Uterus (tissue), 4 donors: ENCODE results near the gene MSI2. TPM values are rescaled to one million over a fixed set of nuclear protein-coding genes. Genes with fewer than 3 reads are reported as not detected.

Experiments used
- DNase-seq, 2 donors: peaks; one replicate each; pipeline ENCODE4 v3.0.0-alpha.2; 2019 to 2020
- H3K27ac ChIP-seq, 2 donors: fragments of 200-600 bp; sonication (generic); 1 replicate in 1 of 2; 2 replicates in 1 of 2; pipeline ENCODE4 v1.5.1; 2016 to 2018
- H3K27me3 ChIP-seq, 2 donors: fragments of 200-600 bp; sonication (generic); one replicate each; pipeline ENCODE4 v1.5.1; 2018 to 2019; ENCODE audit warnings: control low read depth in 1 of 2
- H3K36me3 ChIP-seq, 2 donors: fragments of 200-600 bp; sonication (generic); one replicate each; pipeline ENCODE4 v1.5.1; 2019; ENCODE audit warnings: control low read depth in 1 of 2
- H3K4me1 ChIP-seq, 2 donors: fragments of 200-600 bp; sonication (generic); one replicate each; pipeline ENCODE4 v1.5.1; 2018 to 2019; ENCODE audit warnings: control low read depth in 1 of 2
- H3K4me3 ChIP-seq, 2 donors: fragments of 200-600 bp; sonication (generic); 1 replicate in 1 of 2; 2 replicates in 1 of 2; pipeline ENCODE4 v1.5.1; 2018 to 2019; ENCODE audit warnings: mild to moderate bottlenecking in 1 of 2
- H3K9me3 ChIP-seq, 2 donors: fragments of 200-600 bp; sonication (generic); one replicate each; pipeline ENCODE4 v1.5.1; 2019; ENCODE audit warnings: control low read depth in 1 of 2
- POLR2A ChIP-seq, 2 donors: fragments of 450-650 bp; IDR thresholded peaks; one replicate each; pipeline ENCODE4 v1.6.1; 2016; ENCODE audit warnings: antibody characterized with exemption in 2 of 2, mild to moderate bottlenecking in 1 of 2, moderate library complexity in 1 of 2
- intact Hi-C: fragments of 100-400 bp; cut with DNase I; formaldehyde crosslinking; loops from one replicate; pipeline ENCODE4 v1.15.1; 2023; ENCODE audit warnings: low total_unique reads
- total RNA-seq, 4 donors: library from RNA; depleted of rRNA in 3 of 4; stranded (reverse); fragments of >200 nt in 3 of 4; gene quantifications; one replicate each; pipeline versions ENCODE4 v1.1.0 to v1.2.4, GENCODE V29; 2014 to 2023
- TF ChIP-seq, protein P1 (sequence below), 4 experiments: fragments of 200-600 bp in 2 of 4; fragments of 450-650 bp in 2 of 4; sonication (generic) in 2 of 4; IDR thresholded peaks; one replicate each; pipeline ENCODE4 v1.5.1; 2016 to 2019; ENCODE audit warnings: antibody characterized with exemption in 4 of 4, mild to moderate bottlenecking in 2 of 4, moderate library complexity in 1 of 4
- donor health status: DM: yes; HTN: yes; CAD: no.

Gene MSI2
- total RNA-seq, 4 donors from 2014 or later, result 13.2 to 60.8 (median 44.5) TPM

DNA sequence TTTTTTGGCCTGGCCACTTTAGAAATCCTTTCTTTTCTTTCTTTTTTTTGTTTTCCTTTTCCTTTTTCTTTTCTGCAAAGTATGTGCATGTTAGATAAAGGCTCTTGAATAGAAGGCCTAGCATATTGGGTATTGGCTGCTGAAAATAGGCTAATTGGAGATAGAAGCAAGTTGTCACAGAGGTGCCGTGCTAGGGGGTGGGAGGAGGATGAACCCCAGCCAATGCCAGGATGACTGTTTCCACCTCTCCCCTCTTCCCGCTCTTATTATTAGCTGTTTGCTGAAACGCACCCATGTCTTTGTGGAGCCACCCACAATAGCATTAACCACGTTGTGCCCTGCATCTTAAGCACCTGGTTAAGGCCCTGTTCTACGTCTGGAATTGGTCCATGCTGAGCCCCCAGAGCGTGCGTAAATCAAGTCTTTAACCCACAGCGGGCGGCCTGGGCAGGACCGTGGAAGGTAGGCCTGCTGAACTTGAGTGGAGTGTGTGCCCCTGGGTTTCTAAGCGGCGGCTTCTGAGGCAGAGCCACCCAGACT, 123.6 kb downstream of the MSI2 start:
- no peaks in the 10 kb centered on the region for H3K36me3 ChIP-seq
- H3K9me3 ChIP-seq, result no peaks in the 10 kb centered on the region
- intact Hi-C loops, result no loop called here
- H3K4me1 ChIP-seq, result peaks cover 0 to 5% of the 10 kb centered on the region in 2 donors
- H3K4me3 ChIP-seq, result no peak overlapping the region
- TF ChIP-seq POLR2A (IDR thresholded peaks at IDR 0.05), result no peak
- TF ChIP-seq, protein P1, sequence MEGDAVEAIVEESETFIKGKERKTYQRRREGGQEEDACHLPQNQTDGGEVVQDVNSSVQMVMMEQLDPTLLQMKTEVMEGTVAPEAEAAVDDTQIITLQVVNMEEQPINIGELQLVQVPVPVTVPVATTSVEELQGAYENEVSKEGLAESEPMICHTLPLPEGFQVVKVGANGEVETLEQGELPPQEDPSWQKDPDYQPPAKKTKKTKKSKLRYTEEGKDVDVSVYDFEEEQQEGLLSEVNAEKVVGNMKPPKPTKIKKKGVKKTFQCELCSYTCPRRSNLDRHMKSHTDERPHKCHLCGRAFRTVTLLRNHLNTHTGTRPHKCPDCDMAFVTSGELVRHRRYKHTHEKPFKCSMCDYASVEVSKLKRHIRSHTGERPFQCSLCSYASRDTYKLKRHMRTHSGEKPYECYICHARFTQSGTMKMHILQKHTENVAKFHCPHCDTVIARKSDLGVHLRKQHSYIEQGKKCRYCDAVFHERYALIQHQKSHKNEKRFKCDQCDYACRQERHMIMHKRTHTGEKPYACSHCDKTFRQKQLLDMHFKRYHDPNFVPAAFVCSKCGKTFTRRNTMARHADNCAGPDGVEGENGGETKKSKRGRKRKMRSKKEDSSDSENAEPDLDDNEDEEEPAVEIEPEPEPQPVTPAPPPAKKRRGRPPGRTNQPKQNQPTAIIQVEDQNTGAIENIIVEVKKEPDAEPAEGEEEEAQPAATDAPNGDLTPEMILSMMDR (IDR thresholded peaks at IDR 0.05), result no peak
- H3K27me3 ChIP-seq, result no peaks in the 10 kb centered on the region
- no peak for DNase-seq
- peak overlapping the region in 1 of 2 donors; percentile 64 for H3K27ac ChIP-seq

DNA sequence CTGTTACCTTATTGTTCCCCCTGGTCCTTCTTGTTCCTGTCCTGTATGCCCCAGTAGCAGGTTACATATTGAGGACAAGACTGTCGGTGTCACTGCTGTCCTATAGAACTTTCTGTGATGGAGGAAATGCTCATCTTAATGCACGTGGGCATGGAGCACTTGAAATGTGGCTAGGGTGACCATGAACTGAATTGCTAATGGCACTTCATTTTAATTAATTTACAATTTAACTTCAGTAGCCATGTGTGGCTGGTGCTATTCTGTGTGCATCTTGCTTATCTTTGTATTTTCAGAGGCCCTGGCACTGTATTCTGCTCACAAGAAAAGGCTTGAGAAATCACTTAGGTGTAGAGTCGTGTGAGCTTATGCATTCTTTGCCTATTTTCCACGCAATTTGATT, 125.2 kb downstream of the MSI2 start:
- DNase-seq, result no peak
- H3K36me3 ChIP-seq, result no peaks in the 10 kb centered on the region
- H3K27me3 ChIP-seq, result no peaks in the 10 kb centered on the region
- intact Hi-C loops, result no loop called here
- H3K9me3 ChIP-seq, result no peaks in the 10 kb centered on the region
- TF ChIP-seq, protein P1 (IDR thresholded peaks at IDR 0.05), result no peak
- no peak for TF ChIP-seq POLR2A (IDR thresholded peaks at IDR 0.05)
- H3K4me3 ChIP-seq, result no peak overlapping the region
- H3K4me1 ChIP-seq, result peaks cover 0 to 5% of the 10 kb centered on the region in 2 donors
- no peak overlapping the region for H3K27ac ChIP-seq

DNA sequence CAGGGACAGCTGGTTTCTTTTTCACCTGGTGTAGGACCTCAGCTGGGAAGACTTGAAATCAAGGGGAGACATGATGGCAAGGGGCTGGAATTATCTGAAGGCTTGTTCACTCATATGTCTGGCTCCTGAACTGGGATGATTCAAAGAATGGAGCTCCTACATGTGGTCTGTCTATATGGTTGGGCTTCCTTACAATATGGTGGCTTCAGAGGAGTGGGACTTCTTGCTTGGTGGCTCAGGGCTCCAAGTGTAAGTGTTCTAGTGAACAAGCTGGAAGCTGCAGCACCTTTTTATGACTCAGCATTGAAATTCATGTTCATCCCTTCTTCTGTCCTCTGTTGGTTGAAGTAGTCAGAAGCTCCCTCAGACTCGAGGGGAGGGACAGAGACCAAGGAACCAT, 127.9 kb downstream of the MSI2 start:
- Histone ChIP-seq H3K36me3 (no peaks in the 10 kb centered on the region), H3K9me3 (peaks cover 0 to 6% of the 10 kb centered on the region in 2 donors), H3K27me3 (no peaks in the 10 kb centered on the region), H3K4me3 (no peak overlapping the region), H3K27ac (no peak overlapping the region), H3K4me1 (peaks cover 0 to 5% of the 10 kb centered on the region in 2 donors)
- no peak for DNase-seq
- TF ChIP-seq, protein P1 (IDR thresholded peaks at IDR 0.05), result no peak
- TF ChIP-seq POLR2A (IDR thresholded peaks at IDR 0.05), result no peak
- intact Hi-C loops, result no loop called here

DNA sequence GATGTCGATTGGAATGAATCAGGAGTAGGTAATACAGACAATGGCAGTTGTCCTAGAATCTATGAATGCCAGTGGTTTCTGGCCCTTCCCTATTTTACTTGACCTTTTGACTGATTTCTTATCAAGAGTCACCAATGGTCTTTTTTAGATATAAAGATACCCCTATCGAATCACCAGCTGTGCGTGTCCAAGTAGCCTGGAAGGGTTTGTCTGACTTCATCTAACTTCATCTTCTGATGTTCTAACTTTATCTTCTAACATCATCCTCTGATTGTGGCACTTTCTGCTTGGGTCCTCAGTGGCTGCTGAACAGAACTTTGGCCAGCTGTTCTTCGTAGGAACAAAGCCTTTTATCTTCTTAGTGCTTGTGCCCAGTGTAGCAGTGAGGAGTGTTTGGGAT, 129.7 kb downstream of the MSI2 start:
- no peak for DNase-seq
- no peak for TF ChIP-seq POLR2A (IDR thresholded peaks at IDR 0.05)
- TF ChIP-seq, protein P1 (IDR thresholded peaks at IDR 0.05), result no peak

GRCh38 chr17:57387575-57387974, 131.3 kb downstream of the MSI2 start:
- no peak for DNase-seq
- no peaks in the 10 kb centered on the region for H3K36me3 ChIP-seq
- intact Hi-C loops, result no loop called here
- H3K27ac ChIP-seq, result no peak overlapping the region
- H3K27me3 ChIP-seq, result no peaks in the 10 kb centered on the region
- H3K9me3 ChIP-seq, result peaks cover 0 to 6% of the 10 kb centered on the region in 2 donors
- TF ChIP-seq POLR2A (IDR thresholded peaks at IDR 0.05), result no peak
- TF ChIP-seq, protein P1 (IDR thresholded peaks at IDR 0.05), result no peak
- H3K4me3 ChIP-seq, result no peak overlapping the region
- no peaks in the 10 kb centered on the region for H3K4me1 ChIP-seq

More for the DNA sequence above, 129.7 kb downstream of the MSI2 start:
- intact Hi-C loops, result no loop called here
- H3K4me3 ChIP-seq, result no peak overlapping the region
- H3K36me3 ChIP-seq, result no peaks in the 10 kb centered on the region
- H3K27ac ChIP-seq, result no peak overlapping the region
- H3K27me3 ChIP-seq, result no peaks in the 10 kb centered on the region
- no peaks in the 10 kb centered on the region for H3K4me1 ChIP-seq
- peaks cover 0 to 6% of the 10 kb centered on the region in 2 donors for H3K9me3 ChIP-seq
